AG10803 (cell line): ENCODE data around the gene NPFF.

ENCODE experiments used
- DNase-seq: peaks from one replicate; pipeline ENCODE4 v3.0.0; 2010; ENCODE audit warnings: low read depth
- H3K4me3 ChIP-seq: 2 replicates; pipeline ENCODE4 v1.5.1; 2011; ENCODE audit warnings: mild to moderate bottlenecking, low read length, control low read depth
- TF ChIP-seq, protein P1 (sequence below): conservative IDR thresholded peaks from 2 replicates; pipeline ENCODE4 v1.5.1; 2011; ENCODE audit warnings: mild to moderate bottlenecking, low read length, control low read depth, inconsistent platforms

The NPFF gene

GRCh38 chr12:53480491-53481442 is 26.5 kb downstream of the NPFF start:
- H3K4me3 ChIP-seq = no peak overlapping the region
- no peak for DNase-seq
- TF ChIP-seq, protein P1, sequence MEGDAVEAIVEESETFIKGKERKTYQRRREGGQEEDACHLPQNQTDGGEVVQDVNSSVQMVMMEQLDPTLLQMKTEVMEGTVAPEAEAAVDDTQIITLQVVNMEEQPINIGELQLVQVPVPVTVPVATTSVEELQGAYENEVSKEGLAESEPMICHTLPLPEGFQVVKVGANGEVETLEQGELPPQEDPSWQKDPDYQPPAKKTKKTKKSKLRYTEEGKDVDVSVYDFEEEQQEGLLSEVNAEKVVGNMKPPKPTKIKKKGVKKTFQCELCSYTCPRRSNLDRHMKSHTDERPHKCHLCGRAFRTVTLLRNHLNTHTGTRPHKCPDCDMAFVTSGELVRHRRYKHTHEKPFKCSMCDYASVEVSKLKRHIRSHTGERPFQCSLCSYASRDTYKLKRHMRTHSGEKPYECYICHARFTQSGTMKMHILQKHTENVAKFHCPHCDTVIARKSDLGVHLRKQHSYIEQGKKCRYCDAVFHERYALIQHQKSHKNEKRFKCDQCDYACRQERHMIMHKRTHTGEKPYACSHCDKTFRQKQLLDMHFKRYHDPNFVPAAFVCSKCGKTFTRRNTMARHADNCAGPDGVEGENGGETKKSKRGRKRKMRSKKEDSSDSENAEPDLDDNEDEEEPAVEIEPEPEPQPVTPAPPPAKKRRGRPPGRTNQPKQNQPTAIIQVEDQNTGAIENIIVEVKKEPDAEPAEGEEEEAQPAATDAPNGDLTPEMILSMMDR = no peak

DNA sequence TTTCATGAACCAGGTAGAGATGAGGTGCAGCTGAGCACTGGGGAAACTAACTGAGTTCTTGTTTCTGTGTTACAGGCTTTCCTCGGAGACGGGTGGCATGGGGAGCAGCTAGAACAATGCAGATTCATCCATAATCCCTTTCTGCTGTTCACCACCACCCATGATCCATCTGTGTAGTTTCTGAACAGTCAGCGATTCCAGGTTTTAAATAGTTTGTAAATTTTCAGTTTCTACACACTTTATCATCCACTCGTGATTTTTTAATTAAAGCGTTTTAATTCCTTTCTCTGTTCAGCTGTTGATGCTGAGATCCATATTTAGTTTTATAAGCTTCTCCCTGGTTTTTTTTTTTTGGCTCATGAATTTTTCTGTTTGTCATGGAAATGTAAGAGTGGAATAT is 28.0 kb downstream of the NPFF start:
- TF ChIP-seq, protein P1 = no peak
- no peak overlapping the region for H3K4me3 ChIP-seq
- no peak for DNase-seq

GRCh38 chr12:53478865-53479264 is 28.4 kb downstream of the NPFF start:
- no peak for DNase-seq
- TF ChIP-seq, protein P1 = no peak
- no peak overlapping the region for H3K4me3 ChIP-seq

- DNase-seq = no peak
- TF ChIP-seq, protein P1 = peak; percentile 31; the same call in 1 of the 2 replicates
- H3K4me3 ChIP-seq = no peak overlapping the region
These were observed 30.5 kb downstream of the NPFF start for GRCh38 chr12:53476769-53477209.

- TF ChIP-seq, protein P1 = no peak
- no peak for DNase-seq
- H3K4me3 ChIP-seq = no peak overlapping the region
These were observed 32.5 kb downstream of the NPFF start for GRCh38 chr12:53474819-53475218.

GRCh38 chr12:53474077-53474476 is 33.2 kb downstream of the NPFF start:
- H3K4me3 ChIP-seq = no peak overlapping the region
- TF ChIP-seq, protein P1 = no peak
- no peak for DNase-seq

DNA sequence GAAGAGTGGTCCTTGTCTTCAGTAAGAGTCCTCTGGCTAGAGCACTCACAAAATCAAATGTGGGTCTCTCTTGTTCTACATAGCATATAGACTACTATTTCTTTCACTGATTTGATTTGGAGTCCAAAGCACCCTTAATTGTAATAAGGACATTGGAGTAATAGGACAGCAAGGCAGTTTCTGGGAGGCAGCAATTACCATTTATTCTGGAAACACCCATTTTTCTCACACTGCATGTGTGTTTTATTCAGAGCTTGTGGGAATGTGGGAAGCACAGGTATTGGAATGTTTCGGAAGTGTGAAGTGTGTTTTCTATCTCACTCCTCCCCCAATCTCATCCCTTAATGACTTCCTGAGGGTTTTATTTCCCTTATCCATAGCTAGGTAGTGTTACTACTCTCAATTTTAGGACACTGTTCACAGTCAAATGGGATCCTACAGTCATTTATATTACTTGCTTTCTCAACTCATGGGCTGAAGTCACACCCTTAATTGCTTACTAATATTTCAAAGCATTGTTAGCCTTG is 35.2 kb downstream of the NPFF start:
- H3K4me3 ChIP-seq = no peak overlapping the region
- DNase-seq = no peak
- TF ChIP-seq, protein P1 = no peak
